Parathyroid adenoma (tissue), 2 donors: ENCODE results near the gene CNTN5.
"Not testable (repeated sequence)": the region's sequence is repeated elsewhere in the genome, so short reads cannot be mapped to it uniquely, and the experiment has no call there.

Experiments used
- H2AFZ ChIP-seq: fragments of 300-600 bp; sonication (generic); one replicate; pipeline ENCODE4 v1.7.0; 2017; ENCODE audit warnings: antibody characterized with exemption, mild to moderate bottlenecking
- H3K27ac ChIP-seq: fragments of 300-600 bp; sonication (generic); one replicate; pipeline ENCODE4 v1.7.0; 2017
- H3K27me3 ChIP-seq: fragments of 300-600 bp; sonication (generic); one replicate; pipeline ENCODE4 v1.7.0; 2017; ENCODE audit warnings: low read length; ENCODE audit not compliant: control insufficient read depth, insufficient read depth
- H3K36me3 ChIP-seq: fragments of 300-600 bp; sonication (generic); one replicate; pipeline ENCODE4 v1.7.0; 2017; ENCODE audit warnings: low read length; ENCODE audit not compliant: control insufficient read depth, insufficient read depth
- H3K4me1 ChIP-seq: fragments of 300-600 bp; sonication (generic); one replicate; pipeline ENCODE4 v1.7.0; 2017; ENCODE audit warnings: control low read depth
- H3K4me2 ChIP-seq: fragments of 300-600 bp; sonication (generic); one replicate; pipeline ENCODE4 v1.7.0; 2017; ENCODE audit warnings: low read length
- H3K4me3 ChIP-seq: fragments of 300-600 bp; sonication (generic); one replicate; pipeline ENCODE4 v1.7.0; 2017; ENCODE audit warnings: low read depth, low read length
- H3K79me2 ChIP-seq: fragments of 300-600 bp; sonication (generic); one replicate; pipeline ENCODE4 v1.7.0; 2017; ENCODE audit warnings: control low read depth
- H3K9ac ChIP-seq: fragments of 300-600 bp; sonication (generic); one replicate; pipeline ENCODE4 v1.7.0; 2017; ENCODE audit warnings: mild to moderate bottlenecking
- H3K9me3 ChIP-seq: fragments of 300-600 bp; sonication (generic); one replicate; pipeline ENCODE4 v1.7.0; 2017; ENCODE audit warnings: low read length; ENCODE audit not compliant: control insufficient read depth
- TF ChIP-seq, protein P1 (sequence below): fragments of 300-600 bp; sonication (generic); IDR thresholded peaks from one replicate; pipeline ENCODE4 v1.7.0; 2017; ENCODE audit warnings: antibody characterized with exemption, mild to moderate bottlenecking
- donor health status: primary hyperparathyroidism.

CNTN5 gene

DNA sequence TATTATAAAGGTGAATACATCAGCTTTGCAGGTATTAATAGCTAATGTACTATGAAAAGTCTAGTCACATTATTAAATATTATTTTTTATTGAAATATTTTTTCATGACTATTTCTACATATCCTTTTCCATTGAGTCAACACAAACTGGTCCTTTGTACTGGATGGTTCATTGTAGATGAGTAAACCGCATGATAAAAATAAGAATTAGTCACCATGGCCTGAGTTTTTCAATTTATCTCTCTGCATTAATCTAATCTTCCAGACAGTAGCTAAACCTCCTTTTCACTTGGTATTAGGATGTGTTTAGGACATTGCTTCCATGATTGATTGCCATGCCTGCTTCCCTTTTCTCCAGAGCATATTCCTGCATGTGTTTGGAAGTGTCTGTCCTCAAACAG, 1227.0 kb downstream of the CNTN5 start:
- TF ChIP-seq, protein P1, sequence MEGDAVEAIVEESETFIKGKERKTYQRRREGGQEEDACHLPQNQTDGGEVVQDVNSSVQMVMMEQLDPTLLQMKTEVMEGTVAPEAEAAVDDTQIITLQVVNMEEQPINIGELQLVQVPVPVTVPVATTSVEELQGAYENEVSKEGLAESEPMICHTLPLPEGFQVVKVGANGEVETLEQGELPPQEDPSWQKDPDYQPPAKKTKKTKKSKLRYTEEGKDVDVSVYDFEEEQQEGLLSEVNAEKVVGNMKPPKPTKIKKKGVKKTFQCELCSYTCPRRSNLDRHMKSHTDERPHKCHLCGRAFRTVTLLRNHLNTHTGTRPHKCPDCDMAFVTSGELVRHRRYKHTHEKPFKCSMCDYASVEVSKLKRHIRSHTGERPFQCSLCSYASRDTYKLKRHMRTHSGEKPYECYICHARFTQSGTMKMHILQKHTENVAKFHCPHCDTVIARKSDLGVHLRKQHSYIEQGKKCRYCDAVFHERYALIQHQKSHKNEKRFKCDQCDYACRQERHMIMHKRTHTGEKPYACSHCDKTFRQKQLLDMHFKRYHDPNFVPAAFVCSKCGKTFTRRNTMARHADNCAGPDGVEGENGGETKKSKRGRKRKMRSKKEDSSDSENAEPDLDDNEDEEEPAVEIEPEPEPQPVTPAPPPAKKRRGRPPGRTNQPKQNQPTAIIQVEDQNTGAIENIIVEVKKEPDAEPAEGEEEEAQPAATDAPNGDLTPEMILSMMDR, result no peak
- Histone ChIP-seq H3K27me3 (no peaks in the 10 kb centered on the region), H2AFZ (no peak overlapping the region), H3K4me3 (no peak overlapping the region), H3K36me3 (no peaks in the 10 kb centered on the region), H3K27ac (no peak overlapping the region), H3K79me2 (no peaks in the 10 kb centered on the region), H3K9me3 (no peaks in the 10 kb centered on the region), H3K4me1 (no peaks in the 10 kb centered on the region), H3K4me2 (no peak overlapping the region), H3K9ac (no peak overlapping the region)

DNA sequence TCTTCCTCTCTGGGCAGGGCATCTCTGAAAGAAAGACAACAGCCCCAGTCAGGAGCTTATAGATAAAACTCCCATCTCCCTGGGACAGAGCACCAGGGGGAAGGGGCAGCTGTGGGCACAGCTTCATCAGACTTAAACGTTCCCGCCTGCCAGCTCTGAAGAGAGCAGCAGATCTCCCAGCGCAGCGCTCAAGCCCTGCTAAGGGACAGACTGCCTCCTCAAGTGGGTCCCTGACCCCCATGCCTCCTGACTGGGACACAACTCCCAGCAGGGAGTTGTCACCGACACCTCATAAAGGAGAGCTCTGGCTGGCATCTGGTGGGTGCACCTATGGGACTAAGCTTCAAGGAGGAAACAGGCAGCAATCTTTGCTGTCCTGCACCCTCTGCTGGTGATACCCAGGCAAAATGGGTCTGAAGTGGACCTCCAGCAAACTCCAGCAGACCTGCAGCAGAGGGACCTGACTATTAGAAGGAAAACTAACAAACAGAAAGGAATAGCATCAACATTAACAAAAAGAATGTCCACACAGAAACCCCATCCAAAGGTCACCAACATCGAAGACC, 1236.6 kb downstream of the CNTN5 start:
- not testable (repeated sequence) for H3K4me3 ChIP-seq, H3K79me2 ChIP-seq, H3K27ac ChIP-seq, H2AFZ ChIP-seq, H3K4me1 ChIP-seq, H3K9me3 ChIP-seq, H3K36me3 ChIP-seq, H3K27me3 ChIP-seq, H3K9ac ChIP-seq, H3K4me2 ChIP-seq

DNA sequence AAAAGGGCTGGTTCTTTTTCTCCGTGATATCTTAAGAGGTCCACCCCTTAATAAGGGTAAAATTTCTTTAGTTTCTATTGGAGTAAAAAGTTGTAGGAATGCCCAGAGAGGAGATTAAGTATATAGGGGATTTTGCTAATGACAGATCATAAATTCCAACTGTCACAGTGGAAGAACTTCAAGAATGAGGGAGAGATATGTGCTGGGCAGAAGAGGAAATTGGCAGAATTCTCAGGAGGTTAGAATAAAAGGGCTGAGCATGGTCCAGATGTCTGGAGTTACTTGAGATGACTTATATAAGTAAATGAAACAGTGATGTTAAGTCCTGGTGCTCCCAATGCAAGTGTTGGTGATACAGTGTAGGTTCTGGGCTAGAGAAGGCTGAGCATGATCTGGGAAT, 1248.8 kb downstream of the CNTN5 start:
- Histone ChIP-seq H3K4me2 (no peak overlapping the region), H3K4me1 (no peaks in the 10 kb centered on the region), H3K9me3 (no peaks in the 10 kb centered on the region), H3K27me3 (no peaks in the 10 kb centered on the region), H3K79me2 (no peaks in the 10 kb centered on the region), H3K27ac (no peak overlapping the region), H3K36me3 (no peaks in the 10 kb centered on the region), H3K9ac (no peak overlapping the region), H3K4me3 (no peak overlapping the region), H2AFZ (no peak overlapping the region)
- TF ChIP-seq, protein P1, result no peak

DNA sequence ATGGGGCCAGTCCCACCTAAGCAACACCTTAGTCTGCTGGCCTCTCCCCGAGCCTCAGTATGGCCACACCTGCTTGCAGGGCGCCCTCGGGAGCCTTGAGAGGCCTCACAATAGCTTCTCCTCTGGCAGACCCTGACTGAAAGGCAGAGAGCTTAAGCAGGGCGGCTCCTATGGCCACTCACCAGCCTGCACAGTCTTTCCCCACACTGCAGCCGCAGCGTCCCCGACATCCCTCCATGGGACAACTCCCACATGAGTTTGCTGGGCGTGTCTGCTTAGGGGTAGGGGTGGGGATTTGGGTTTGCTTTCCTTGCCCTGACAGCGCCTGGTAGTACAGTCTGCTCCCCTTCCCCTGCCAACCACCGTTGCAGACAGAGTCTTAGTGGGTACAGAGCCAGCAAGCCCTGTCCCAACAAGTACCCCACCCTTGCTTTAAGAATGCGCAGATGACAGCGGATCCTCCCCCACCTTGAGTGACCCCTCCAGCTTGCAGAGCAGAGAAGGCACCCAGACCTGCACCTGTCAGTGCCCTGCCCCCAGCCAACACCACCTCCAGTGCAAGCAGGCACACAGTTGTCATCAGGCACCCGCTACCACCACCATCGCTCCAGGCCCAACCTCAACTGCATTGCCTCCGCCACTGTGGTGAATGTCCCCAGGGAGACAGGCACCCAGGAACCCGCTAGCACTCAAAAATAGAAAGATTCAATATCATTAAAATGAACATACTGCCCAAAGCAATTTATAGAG, 1252.5 kb downstream of the CNTN5 start:
- TF ChIP-seq, protein P1, result no peak
- H3K4me1 ChIP-seq, result no peaks in the 10 kb centered on the region
- H3K9ac ChIP-seq, result no peak overlapping the region
- H3K79me2 ChIP-seq, result no peaks in the 10 kb centered on the region
- H3K27ac ChIP-seq, result no peak overlapping the region
- no peaks in the 10 kb centered on the region for H3K9me3 ChIP-seq
- no peaks in the 10 kb centered on the region for H3K36me3 ChIP-seq
- H3K4me2 ChIP-seq, result no peak overlapping the region
- H3K27me3 ChIP-seq, result no peaks in the 10 kb centered on the region
- H2AFZ ChIP-seq, result no peak overlapping the region
- H3K4me3 ChIP-seq, result no peak overlapping the region

DNA sequence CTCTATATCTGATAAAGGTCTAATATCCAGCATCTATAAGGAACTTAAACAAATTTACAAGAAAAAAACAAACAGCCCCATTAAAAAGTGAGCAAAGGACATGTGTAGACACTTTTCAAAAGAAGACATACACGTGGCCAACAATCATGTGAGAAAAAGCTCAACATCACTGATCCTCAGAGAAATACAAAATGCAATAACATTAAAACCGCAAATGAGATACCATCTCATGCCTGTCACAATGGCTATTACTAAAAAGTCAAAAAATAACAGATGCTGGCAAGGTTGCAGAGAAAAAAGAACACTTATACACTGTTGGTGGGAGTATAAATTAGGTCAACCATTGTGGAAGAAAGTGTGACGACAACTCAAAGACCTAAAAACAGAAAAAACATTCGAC, 1253.7 kb downstream of the CNTN5 start:
- not testable (repeated sequence) for H3K27ac ChIP-seq, H3K36me3 ChIP-seq, H3K27me3 ChIP-seq, H3K4me1 ChIP-seq, H3K9me3 ChIP-seq, H3K4me3 ChIP-seq, H2AFZ ChIP-seq, H3K9ac ChIP-seq, H3K79me2 ChIP-seq, H3K4me2 ChIP-seq
